ENCODE results near the gene CELSR1. TPM values are rescaled to one million over a fixed set of nuclear protein-coding genes. Genes with fewer than 3 reads are reported as not detected.

The CELSR1 gene
- total RNA-seq, 1 experiment from 2014 or later: 19.6 TPM

DNA sequence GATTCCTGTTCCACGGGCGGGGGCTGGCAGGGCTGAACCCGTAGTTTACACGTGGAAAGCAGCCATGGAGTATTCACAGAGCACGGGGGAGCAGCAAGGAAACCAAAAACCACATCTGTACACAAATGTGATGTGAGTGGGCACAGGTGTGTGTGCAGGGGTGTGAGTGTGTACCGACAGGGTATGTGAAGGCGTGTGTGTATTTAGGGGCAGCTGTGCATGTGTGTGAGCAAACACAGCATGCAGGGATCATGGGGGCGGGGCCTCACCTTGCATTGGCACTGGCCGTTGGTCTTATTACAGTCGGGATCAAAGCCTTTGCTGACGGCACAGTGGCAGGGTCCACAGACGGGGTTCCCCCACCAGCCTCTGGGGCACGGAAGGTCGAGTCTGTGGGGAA lies 143.5 kb downstream of the CELSR1 start:
- Histone ChIP-seq H3K27ac (ENCODE audit: low read depth, low read length) (no peak overlapping the region), H3K79me2 (ENCODE audit: insufficient read depth, low read length) (no peaks in the 10 kb centered on the region), H3K4me3 (replicated peaks in 1 of 2; ENCODE audit: low read depth in 1 of 2, low read length in 2 of 2) (no peak overlapping the region), H2AFZ (ENCODE audit: low read depth, low read length, poor library complexity, severe bottlenecking) (no peak overlapping the region), H4K20me1 (ENCODE audit: insufficient read depth) (no peaks in the 10 kb centered on the region), H3K36me3 (ENCODE audit: control insufficient read depth in 1 of 2, insufficient read depth in 2 of 2, low read length in 2 of 2) (no peaks in the 10 kb centered on the region; a peak in 1 of 4 replicates), H3K9me2 (ENCODE audit: insufficient read depth) (no peaks in the 10 kb centered on the region), H3K9me3 (ENCODE audit: control insufficient read depth in 1 of 2, insufficient read depth in 1 of 2, low read depth in 1 of 2, low read length in 2 of 2) (no peaks in the 10 kb centered on the region), H3K27me3 (ENCODE audit: insufficient read depth, low read length) (no peaks in the 10 kb centered on the region), H3K9ac (ENCODE audit: low read length) (no peak overlapping the region), H3K4me1 (ENCODE audit: control insufficient read depth in 1 of 2, insufficient read depth in 2 of 2, low read length in 2 of 2) (no peaks in the 10 kb centered on the region), H3K4me2 (ENCODE audit: low read length) (no peak overlapping the region)
- BruUV-seq (replicated peaks): no TSS peak
- TF ChIP-seq, protein P1, sequence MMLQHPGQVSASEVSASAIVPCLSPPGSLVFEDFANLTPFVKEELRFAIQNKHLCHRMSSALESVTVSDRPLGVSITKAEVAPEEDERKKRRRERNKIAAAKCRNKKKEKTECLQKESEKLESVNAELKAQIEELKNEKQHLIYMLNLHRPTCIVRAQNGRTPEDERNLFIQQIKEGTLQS (IDR thresholded peaks at IDR 0.05): no peak
- TF ChIP-seq CEBPB (IDR thresholded peaks at IDR 0.05; ENCODE audit: low read depth): no peak
- TF ChIP-seq SIN3A (IDR thresholded peaks at IDR 0.05; ENCODE audit: low read depth): no peak
- TF ChIP-seq YY1 (IDR thresholded peaks at IDR 0.05; ENCODE audit: extremely low read depth, insufficient replicate concordance, low read depth, low read length): no peak
- no peak for TF ChIP-seq EZH2phosphoT487 (IDR thresholded peaks at IDR 0.05; ENCODE audit: borderline replicate concordance)
- ChIA-PET RAD21 (ENCODE audit: low non-redundant PET in 1 of 2, low total read pairs in 2 of 2, uncharacterized antibody in 2 of 2, unreplicated experiment in 2 of 2) (no interaction called here), CTCF (no interaction called here), POLR2A (no interaction called here)
- ATAC-seq: no peak
- intact Hi-C loops (cut with micrococcal nuclease): no loop called here
- DNase-seq (ENCODE audit: low read depth, low spot score): no peak

DNA sequence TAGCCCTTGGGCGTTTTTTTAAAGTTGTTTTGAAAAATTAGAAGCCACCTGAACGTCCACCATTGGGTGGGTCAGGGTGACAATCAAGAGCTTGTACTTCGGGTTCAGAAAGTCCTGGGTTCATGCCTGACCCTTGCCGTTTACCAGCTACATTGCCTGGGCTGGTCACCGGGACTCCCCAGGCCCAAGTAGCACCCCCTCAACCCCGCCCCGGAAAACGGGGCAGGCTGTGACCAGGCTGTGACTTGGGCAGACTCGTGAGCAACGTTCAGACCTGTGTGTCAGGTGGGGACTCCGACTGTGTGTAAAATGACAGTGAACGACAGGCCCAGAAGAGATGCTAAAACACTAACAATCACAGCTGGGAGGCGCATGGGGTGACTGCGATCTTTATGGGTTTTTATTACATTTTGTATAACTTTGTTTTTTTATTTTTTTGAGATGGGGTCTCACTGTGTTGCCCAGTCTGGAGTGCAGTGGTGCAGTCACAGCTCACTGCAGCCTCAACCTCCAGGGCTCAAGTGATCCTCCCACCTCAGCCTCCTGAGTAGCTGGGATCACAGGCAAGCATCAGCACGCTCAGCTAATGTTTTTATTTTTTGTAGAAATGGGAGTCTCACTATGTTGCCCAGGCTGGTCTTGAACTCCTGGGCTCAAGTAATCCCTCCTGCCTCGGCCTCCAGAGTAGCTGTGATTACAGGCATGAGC lies 145.1 kb downstream of the CELSR1 start:
- ChIA-PET RAD21 (ENCODE audit: low non-redundant PET in 1 of 2, low total read pairs in 2 of 2, uncharacterized antibody in 2 of 2, unreplicated experiment in 2 of 2) (no interaction called here), CTCF (no interaction called here), POLR2A (no interaction called here)
- DNase-seq (ENCODE audit: low read depth, low spot score): no peak
- Histone ChIP-seq H3K9ac (ENCODE audit: low read length) (no peak overlapping the region), H3K36me3 (ENCODE audit: control insufficient read depth in 1 of 2, insufficient read depth in 2 of 2, low read length in 2 of 2) (no peaks in the 10 kb centered on the region), H3K9me2 (ENCODE audit: insufficient read depth) (no peaks in the 10 kb centered on the region), H3K4me1 (ENCODE audit: control insufficient read depth in 1 of 2, insufficient read depth in 2 of 2, low read length in 2 of 2) (peaks cover 0 to under 1% of the 10 kb centered on the region in 2 experiments; a peak in 1 of 4 replicates), H3K9me3 (ENCODE audit: control insufficient read depth in 1 of 2, insufficient read depth in 1 of 2, low read depth in 1 of 2, low read length in 2 of 2) (no peaks in the 10 kb centered on the region), H3K4me3 (replicated peaks in 1 of 2; ENCODE audit: low read depth in 1 of 2, low read length in 2 of 2) (no peak overlapping the region), H4K20me1 (ENCODE audit: insufficient read depth) (no peaks in the 10 kb centered on the region), H3K4me2 (ENCODE audit: low read length) (no peak overlapping the region), H3K27me3 (ENCODE audit: insufficient read depth, low read length) (no peaks in the 10 kb centered on the region), H3K27ac (ENCODE audit: low read depth, low read length) (no peak overlapping the region), H3K79me2 (ENCODE audit: insufficient read depth, low read length) (no peaks in the 10 kb centered on the region), H2AFZ (ENCODE audit: low read depth, low read length, poor library complexity, severe bottlenecking) (no peak overlapping the region)
- no TSS peak for BruUV-seq (replicated peaks)
- TF ChIP-seq ZNF274 (IDR thresholded peaks at IDR 0.05; ENCODE audit: low read depth, low read length) (no peak), SRF (IDR thresholded peaks at IDR 0.05; ENCODE audit: low read depth) (no peak), YY1 (IDR thresholded peaks at IDR 0.05; ENCODE audit: extremely low read depth, insufficient replicate concordance, low read depth, low read length) (no peak), ELF1 (IDR thresholded peaks at IDR 0.05; ENCODE audit: borderline replicate concordance, low read depth) (no peak), FOSL1 (IDR thresholded peaks at IDR 0.05; ENCODE audit: low read depth) (no peak), JUND (IDR thresholded peaks at IDR 0.05) (no peak), TCF7L2 (IDR thresholded peaks at IDR 0.05; ENCODE audit: borderline replicate concordance, extremely low read depth, insufficient read depth, insufficient read length) (no peak), EGR1 (IDR thresholded peaks at IDR 0.05; ENCODE audit: low read depth) (no peak), CEBPB (IDR thresholded peaks at IDR 0.05; ENCODE audit: low read depth) (no peak), SIN3A (IDR thresholded peaks at IDR 0.05; ENCODE audit: low read depth) (no peak), EZH2phosphoT487 (IDR thresholded peaks at IDR 0.05; ENCODE audit: borderline replicate concordance) (no peak), CBX3 (IDR thresholded peaks at IDR 0.05; ENCODE audit: low read depth) (no peak), EZH2 (IDR thresholded peaks at IDR 0.05) (no peak)
- TF ChIP-seq, protein P1 (IDR thresholded peaks at IDR 0.05): no peak
- ATAC-seq: no peak
- intact Hi-C loops (cut with micrococcal nuclease): no loop called here
